B cell (primary cell): ENCODE results near the gene CD81. TPM values are rescaled to one million over a fixed set of nuclear protein-coding genes. Genes with fewer than 3 reads are reported as not detected.
A peak's percentile ranks its signal among the peaks of the same experiment; 100 is the strongest.

Source experiments
- ATAC-seq: fragments of 200-7000 bp; cut with Tn5 transposase; one replicate; pipeline ENCODE4 v1.10.0; 2021; ENCODE audit warnings: low read depth, mild to moderate bottlenecking, moderate number of reproducible peaks, moderate library complexity
- CTCF ChIA-PET: fragments of 350-600 bp; sonication (Branson Sonifier 250); formaldehyde crosslinking; loops from one replicate; lab custom pipeline; 2021; ENCODE audit warnings: antibody characterized with exemption, inconsistent platforms; lab: Charles Lee
- POLR2A ChIA-PET: fragments of 350-600 bp; sonication (Branson Sonifier 250); formaldehyde crosslinking; loops from one replicate; lab custom pipeline; 2021; ENCODE audit warnings: antibody characterized with exemption; lab: Charles Lee
- DNase-seq: peaks from one replicate; pipeline ENCODE4 v3.0.0; 2013
- H2AFZ ChIP-seq: 2 replicates; pipeline ENCODE4 v1.6.1; 2012; ENCODE audit warnings: mild to moderate bottlenecking, low read depth, low read length; ENCODE audit not compliant: insufficient read depth, poor library complexity, severe bottlenecking
- H3K27ac ChIP-seq, 2 donors: 1 replicate in 1 of 2; 2 replicates in 1 of 2; pipeline ENCODE4 v1.5.1; 2012 to 2013; ENCODE audit warnings: low read length in 2 of 2, mild to moderate bottlenecking in 2 of 2, moderate library complexity in 1 of 2
- H3K27me3 ChIP-seq, 4 experiments: fragments of 200-600 bp in 1 of 4; sonication (generic) in 1 of 4; replicated peaks in 1 of 4; 1 replicate in 2 of 4; 2 replicates in 2 of 4; pipeline versions ENCODE4 v1.6.1 to v1.7.0; 2013 to 2016; ENCODE audit warnings: low read length in 3 of 4, mild to moderate bottlenecking in 2 of 4, mixed read lengths in 1 of 4, moderate library complexity in 1 of 4; ENCODE audit not compliant: insufficient read depth in 4 of 4, control insufficient read depth in 3 of 4; ENCODE audit errors: control extremely low read depth in 1 of 4
- H3K36me3 ChIP-seq, 2 experiments: replicated peaks in 1 of 2; 1 replicate in 1 of 2; 2 replicates in 1 of 2; pipeline versions ENCODE4 v1.6.1 to v1.7.1; 2013; ENCODE audit warnings: low read length in 1 of 2; ENCODE audit not compliant: insufficient read depth in 2 of 2, control insufficient read depth in 1 of 2; ENCODE audit errors: control extremely low read depth in 1 of 2, extremely low read depth in 1 of 2
- H3K4me1 ChIP-seq, 2 donors: fragments of 200-600 bp in 1 of 2; sonication (generic) in 1 of 2; 1 replicate in 1 of 2; 2 replicates in 1 of 2; pipeline versions ENCODE4 v1.5.1 to v1.6.1; 2013 to 2017; ENCODE audit warnings: low read length in 2 of 2; ENCODE audit not compliant: control insufficient read depth in 2 of 2, insufficient read depth in 2 of 2
- H3K4me2 ChIP-seq: replicated peaks from 2 replicates; pipeline ENCODE3; 2012; ENCODE audit warnings: mild to moderate bottlenecking, low read depth, low read length; ENCODE audit not compliant: poor library complexity, severe bottlenecking
- H3K4me3 ChIP-seq, 5 experiments: fragments of 200-600 bp in 1 of 5; sonication (generic) in 1 of 5; 1 replicate in 3 of 5; 2 replicates in 2 of 5; pipeline versions ENCODE4 v1.5.1 to v1.7.0; 2011 to 2016; ENCODE audit warnings: low read length in 4 of 5, mild to moderate bottlenecking in 4 of 5, low read depth in 2 of 5, control low read depth in 1 of 5, moderate library complexity in 1 of 5; ENCODE audit not compliant: insufficient read depth in 1 of 5; ENCODE audit errors: control extremely low read depth in 1 of 5, extremely low read depth in 1 of 5
- H3K79me2 ChIP-seq: fragments of 200-600 bp; sonication (generic); one replicate; pipeline ENCODE4 v1.6.0; 2016; ENCODE audit warnings: low read length; ENCODE audit not compliant: control insufficient read depth, insufficient read depth
- H3K9ac ChIP-seq: fragments of 200-600 bp; sonication (generic); 2 replicates; pipeline ENCODE4 v1.6.1; 2017; ENCODE audit warnings: mild to moderate bottlenecking, low read length, moderate library complexity
- H3K9me3 ChIP-seq, 3 donors: one replicate each; pipeline versions ENCODE4 v1.6.1 to v1.7.1; 2013; ENCODE audit warnings: low read length in 2 of 3; ENCODE audit not compliant: control insufficient read depth in 2 of 3, insufficient read depth in 1 of 3; ENCODE audit errors: control extremely low read depth in 1 of 3
- H4K20me1 ChIP-seq: 2 replicates; pipeline ENCODE4 v1.6.0; 2012; ENCODE audit warnings: mild to moderate bottlenecking, low read length; ENCODE audit not compliant: insufficient read depth, control insufficient read depth, poor library complexity, severe bottlenecking
- H3K27ac Mint-ChIP-seq: one replicate; pipeline ENCODE4 v1.8.0; 2021; ENCODE audit warnings: mixed read lengths
- H3K27me3 Mint-ChIP-seq: one replicate; pipeline ENCODE4 v1.8.0; 2021; ENCODE audit warnings: mixed read lengths
- H3K4me1 Mint-ChIP-seq: one replicate; pipeline ENCODE4 v1.8.0; 2021; ENCODE audit warnings: mixed read lengths
- H3K4me3 Mint-ChIP-seq: one replicate; pipeline ENCODE4 v1.8.0; 2021; ENCODE audit warnings: mixed read lengths
- H3K9me3 Mint-ChIP-seq: one replicate; pipeline ENCODE4 v1.8.0; 2022; ENCODE audit warnings: mixed read lengths; ENCODE audit not compliant: insufficient read depth
- CTCF ChIP-seq: fragments of 200-600 bp; IDR thresholded peaks from one replicate; pipeline ENCODE4 v1.8.0; 2022; ENCODE audit warnings: antibody characterized with exemption, mild to moderate bottlenecking
- EZH2 ChIP-seq: IDR thresholded peaks from 2 replicates; pipeline ENCODE4 v1.6.1; 2012; ENCODE audit warnings: borderline replicate concordance, low read depth, mild to moderate bottlenecking, moderate library complexity, low read length; ENCODE audit not compliant: insufficient read depth, poor library complexity, severe bottlenecking
- WGBS: methylation state at CpG from one replicate; pipeline ENCODE4 v1.1.5; 2013; ENCODE audit warnings: missing lambda C conversion rate; ENCODE audit not compliant: insufficient coverage; 5-methylcytosine and 5-hydroxymethylcytosine counted together
- intact Hi-C: fragments of 100-400 bp; cut with micrococcal nuclease; formaldehyde crosslinking; loops from one replicate; pipeline ENCODE4 v1.10.0; 2022
- polyA minus RNA-seq: library from RNA; depleted of rRNA, polyadenylated mRNA; stranded (reverse); fragments of >200 nt; gene quantifications from 2 replicates; pipeline ENCODE4 v1.2.3, GENCODE V29; 2012
- polyA plus RNA-seq: library from polyadenylated mRNA; depleted of rRNA; stranded (reverse); fragments of >200 nt; gene quantifications from 2 replicates; pipeline ENCODE4 v1.2.3, GENCODE V29; 2012
- total RNA-seq, 2 donors: library from RNA; stranded (reverse); fragments of 120-200 nt in 1 of 2; gene quantifications; 1 replicate in 1 of 2; 2 replicates in 1 of 2; pipeline versions ENCODE4 v1.2.3 to v1.2.4, GENCODE V29; 2013 to 2022

CD81 gene
- total RNA-seq (253 and 262 TPM in 2 replicates), polyA plus RNA-seq (361 and 380 TPM in 2 replicates), polyA minus RNA-seq (279 and 402 TPM in 2 replicates)
- 88.7 TPM for total RNA-seq (2013)

- peaks cover 0 to 12% (median 0%) of the 10 kb centered on the region in 3 donors for H3K9me3 ChIP-seq
- peaks cover 41 to 46% of the 10 kb centered on the region in 2 donors for H3K4me1 ChIP-seq
- peak within 1 kb of the TSS; percentile 100 for H3K4me2 ChIP-seq
- DNase-seq (peak; percentile 76), ATAC-seq (peak; percentile 84)
- H3K36me3 ChIP-seq: peaks cover 0 to 13% of the 10 kb centered on the region in 2 experiments
- H2AFZ ChIP-seq: peak within 1 kb of the TSS; percentile 29
- peaks cover 52% of the 10 kb centered on the region for H3K79me2 ChIP-seq
- CTCF ChIA-PET: interaction anchor here (1.1 to 3.0 kb wide), 6 partner anchors 10 to 75 kb away, joined by 3 to 17 read pairs (median 6); partner anchors contain the start of genes C11orf21 and TSPAN32
- no peaks in the 10 kb centered on the region for H3K9me3 Mint-ChIP-seq
- H3K27me3 ChIP-seq: no peaks in the 10 kb centered on the region
- peak within 1 kb of the TSS; percentile 85 for H3K9ac ChIP-seq
- peaks cover 39% of the 10 kb centered on the region for H3K4me1 Mint-ChIP-seq
- H3K27me3 Mint-ChIP-seq: no peaks in the 10 kb centered on the region
- POLR2A ChIA-PET: interaction anchor here (0.6 to 2.0 kb wide), 7 partner anchors 10 to 79 kb away, joined by 3 to 27 read pairs (median 7); partner anchors contain the start of gene TSSC4
- peak within 1 kb of the TSS; percentile 50 to 86 for H3K27ac ChIP-seq
- H3K4me3 Mint-ChIP-seq: peak within 1 kb of the TSS; percentile 89
- intact Hi-C loops: loop anchor here (1.0 to 2.0 kb wide), 4 partner anchors 8 to 680 kb away; partner anchors contain the start of genes CARS1 and TSSC4
- TF ChIP-seq CTCF (no peak), EZH2 (no peak)
- 7% methylated on average over 54 of the region's 65 CpGs for WGBS
- H4K20me1 ChIP-seq: peaks cover 55% of the 10 kb centered on the region
- H3K27ac Mint-ChIP-seq: peak within 1 kb of the TSS; percentile 82
- peak within 1 kb of the TSS; percentile 9 to 92 (median 79) for H3K4me3 ChIP-seq
These were observed at the start of gene CD81 for GRCh38 chr11:2376751-2377451. Gene CD81, plus strand, starts transcription at chr11:2377310. Its CDS starts 240 bp downstream, at chr11:2377550.

- Histone ChIP-seq H3K4me1 (no peaks in the 10 kb centered on the region), H4K20me1 (no peaks in the 10 kb centered on the region), H3K9me3 (peaks cover 0 to 19% (median 7%) of the 10 kb centered on the region in 3 donors), H3K4me2 (no peak overlapping the region), H3K9ac (no peak overlapping the region), H3K27ac (no peak overlapping the region), H3K36me3 (no peaks in the 10 kb centered on the region), H3K27me3 (no peaks in the 10 kb centered on the region), H3K4me3 (no peak overlapping the region), H3K79me2 (no peaks in the 10 kb centered on the region), H2AFZ (no peak overlapping the region)
- WGBS: 90% methylated on average over 11 of the region's 11 CpGs
- CTCF ChIA-PET: no interaction called here
- DNase-seq: no peak
- H3K27me3 Mint-ChIP-seq: peaks cover 16% of the 10 kb centered on the region
- H3K9me3 Mint-ChIP-seq: peaks cover under 1% of the 10 kb centered on the region
- intact Hi-C loops: no loop called here
- H3K27ac Mint-ChIP-seq: no peak overlapping the region
- POLR2A ChIA-PET: no interaction called here
- no peaks in the 10 kb centered on the region for H3K4me1 Mint-ChIP-seq
- no peak overlapping the region for H3K4me3 Mint-ChIP-seq
- no peak for ATAC-seq
- TF ChIP-seq CTCF: no peak
- TF ChIP-seq EZH2: no peak
These were observed 49.1 kb upstream of the CD81 start for GRCh38 chr11:2328021-2328420.
